Smooth muscle cell (in vitro differentiated cells): ENCODE results near the gene GLP2R. TPM values are rescaled to one million over a fixed set of nuclear protein-coding genes. Genes with fewer than 3 reads are reported as not detected.

Source experiments
- DNase-seq: peaks from one replicate; lab custom pipeline; 2025; ENCODE audit not compliant: unreplicated experiment; lab: John Stamatoyannopoulos, UW
- H2AFZ ChIP-seq: fragments of 200-600 bp; sonication (generic); 2 replicates; pipeline ENCODE4 v1.6.0; 2016; ENCODE audit warnings: antibody characterized with exemption, low read depth, mild to moderate bottlenecking
- H3F3A ChIP-seq: fragments of 200-600 bp; sonication (generic); 2 replicates; pipeline ENCODE4 v1.6.0; 2017; ENCODE audit warnings: antibody characterized with exemption, low read depth
- H3K27ac ChIP-seq: fragments of 200-600 bp; sonication (generic); 2 replicates; pipeline ENCODE4 v1.5.1; 2016; ENCODE audit warnings: low read depth, mild to moderate bottlenecking
- H3K27me3 ChIP-seq: fragments of 200-600 bp; sonication (generic); 2 replicates; pipeline ENCODE4 v1.6.1; 2016; ENCODE audit warnings: low read depth, mild to moderate bottlenecking
- H3K36me3 ChIP-seq: fragments of 200-600 bp; sonication (generic); 2 replicates; pipeline ENCODE4 v1.5.1; 2016; ENCODE audit warnings: low read depth
- H3K4me1 ChIP-seq: fragments of 200-600 bp; sonication (generic); 2 replicates; pipeline ENCODE4 v1.5.1; 2016; ENCODE audit warnings: low read depth
- H3K4me2 ChIP-seq: fragments of 200-600 bp; sonication (generic); 2 replicates; pipeline ENCODE4 v1.6.0; 2016; ENCODE audit warnings: mild to moderate bottlenecking
- H3K4me3 ChIP-seq: fragments of 200-600 bp; sonication (generic); 2 replicates; pipeline ENCODE4 v1.5.1; 2016; ENCODE audit warnings: mild to moderate bottlenecking
- H3K79me2 ChIP-seq: fragments of 200-600 bp; sonication (generic); 2 replicates; pipeline ENCODE4 v1.6.0; 2016; ENCODE audit warnings: low read depth, mild to moderate bottlenecking
- H3K9ac ChIP-seq: fragments of 200-600 bp; sonication (generic); 2 replicates; pipeline ENCODE4 v1.6.0; 2016; ENCODE audit warnings: low read depth
- H3K9me3 ChIP-seq: fragments of 200-600 bp; sonication (generic); replicated peaks from 2 replicates; pipeline ENCODE4 v1.5.1; 2016; ENCODE audit warnings: low read depth
- H4K20me1 ChIP-seq: fragments of 200-600 bp; sonication (generic); 2 replicates; pipeline ENCODE4 v1.6.0; 2016; ENCODE audit warnings: low read depth
- CTCF ChIP-seq: fragments of 200-600 bp; sonication (generic); IDR thresholded peaks from 2 replicates; pipeline ENCODE4 v1.5.1; 2017; ENCODE audit warnings: borderline replicate concordance, mild to moderate bottlenecking, antibody characterized with exemption; ENCODE audit not compliant: insufficient read depth, poor library complexity, severe bottlenecking
- WGBS: methylation state at CpG from one replicate; pipeline ENCODE4 v1.1.7; 2016; ENCODE audit warnings: low lambda C conversion rate; 5-methylcytosine and 5-hydroxymethylcytosine counted together
- polyA plus RNA-seq: library from polyadenylated mRNA; unstranded; fragments of >200 nt; fragmentation: Nextera tagmentation; extraction: Ambion mirVana; gene quantifications from 2 replicates; pipeline ENCODE4 v1.2.1, GENCODE V29; 2016
- total RNA-seq: library from RNA; depleted of rRNA; stranded (reverse); fragments of >200 nt; gene quantifications from 2 replicates; pipeline ENCODE4 v1.2.3, GENCODE V29; 2014

Gene GLP2R
- total and polyA plus RNA-seq, 2 experiments from 2014 or later, result 0.03 to 0.45 TPM

- WGBS, result 92% methylated on average over 7 of the region's 7 CpGs
- Histone ChIP-seq H3K9me3 (no peaks in the 10 kb centered on the region), H3K27me3 (no peaks in the 10 kb centered on the region), H3K4me3 (no peak overlapping the region), H3K9ac (no peak overlapping the region), H3K79me2 (no peaks in the 10 kb centered on the region), H3K4me2 (no peak overlapping the region), H4K20me1 (no peaks in the 10 kb centered on the region), H2AFZ (no peak overlapping the region), H3K27ac (no peak overlapping the region), H3K36me3 (no peaks in the 10 kb centered on the region), H3F3A (no peaks in the 10 kb centered on the region), H3K4me1 (no peaks in the 10 kb centered on the region)
- no peak for TF ChIP-seq CTCF
- no peak for DNase-seq
These were observed 82.9 kb downstream of the GLP2R start for GRCh38 chr17:9908649-9909042.

DNA sequence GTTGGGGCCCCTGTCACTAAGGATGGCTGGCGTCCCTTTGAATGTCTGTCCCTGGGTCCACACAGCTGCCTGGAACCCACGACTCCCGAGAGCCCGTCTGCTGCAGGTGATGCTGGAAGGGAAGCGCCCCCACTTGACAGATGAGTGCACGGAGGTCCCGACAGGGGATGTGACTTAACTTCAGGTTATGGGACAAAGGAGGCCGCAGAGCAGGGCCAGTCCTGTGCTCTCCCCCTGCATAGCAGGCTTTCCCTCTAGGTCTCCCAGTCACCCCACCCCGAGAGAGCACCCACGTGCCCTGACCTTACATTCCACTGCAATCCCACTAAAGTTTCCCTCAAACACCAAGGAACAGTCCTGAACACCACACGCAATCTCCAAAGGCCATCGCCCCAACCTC, 85.4 kb downstream of the GLP2R start:
- no peaks in the 10 kb centered on the region for H3K36me3 ChIP-seq
- DNase-seq, result no peak
- no peak overlapping the region for H3K9ac ChIP-seq
- no peaks in the 10 kb centered on the region for H3K27me3 ChIP-seq
- H4K20me1 ChIP-seq, result no peaks in the 10 kb centered on the region
- 92% methylated on average over 12 of the region's 12 CpGs for WGBS
- H3F3A ChIP-seq, result no peaks in the 10 kb centered on the region
- no peak overlapping the region for H2AFZ ChIP-seq
- H3K27ac ChIP-seq, result no peak overlapping the region
- H3K4me1 ChIP-seq, result no peaks in the 10 kb centered on the region
- no peaks in the 10 kb centered on the region for H3K9me3 ChIP-seq
- TF ChIP-seq CTCF, result no peak
- no peak overlapping the region for H3K4me3 ChIP-seq
- no peaks in the 10 kb centered on the region for H3K79me2 ChIP-seq
- H3K4me2 ChIP-seq, result no peak overlapping the region

- Histone ChIP-seq H2AFZ (no peak overlapping the region), H3K4me2 (no peak overlapping the region), H3F3A (no peaks in the 10 kb centered on the region), H3K9me3 (no peaks in the 10 kb centered on the region), H3K79me2 (no peaks in the 10 kb centered on the region), H4K20me1 (no peaks in the 10 kb centered on the region), H3K27me3 (no peaks in the 10 kb centered on the region), H3K4me1 (no peaks in the 10 kb centered on the region), H3K4me3 (no peak overlapping the region), H3K9ac (no peak overlapping the region), H3K36me3 (no peaks in the 10 kb centered on the region), H3K27ac (no peak overlapping the region)
- 88% methylated on average over 18 of the region's 18 CpGs for WGBS
- no peak for DNase-seq
- no peak for TF ChIP-seq CTCF
These were observed 86.7 kb downstream of the GLP2R start for GRCh38 chr17:9912121-9913099.
